T-cell (primary cell): ENCODE results near the gene PEX11B. TPM values are rescaled to one million over a fixed set of nuclear protein-coding genes. Genes with fewer than 3 reads are reported as not detected.

Experiments used
- ATAC-seq, 4 experiments: fragments of 200-7000 bp in 3 of 4; fragments of 150-1000 bp in 1 of 4; cut with Tn5 transposase; replicated peaks in 1 of 4; 1 replicate in 3 of 4; 2 replicates in 1 of 4; pipeline ENCODE4 v1.10.0; 2021; ENCODE audit warnings: moderate library complexity in 3 of 4, mild to moderate bottlenecking in 2 of 4, moderate number of reproducible peaks in 1 of 4
- CTCF ChIA-PET, 2 donors: fragments of 300-600 bp; sonication (Branson Sonifier 250); formaldehyde crosslinking; loops; one replicate each; lab custom pipeline; 2022; ENCODE audit warnings: antibody characterized with exemption in 2 of 2; lab: Charles Lee
- POLR2A ChIA-PET, 2 donors: fragments of 300-600 bp; sonication (Branson Sonifier 250); formaldehyde crosslinking; loops; one replicate each; lab custom pipeline; 2022; ENCODE audit warnings: antibody characterized with exemption in 2 of 2; lab: Charles Lee
- DNase-seq, 35 experiments: peaks; one replicate each; pipeline versions ENCODE4 v3.0.0 to v3.0.0-alpha.2; 2013 to 2023
- H3K27ac ChIP-seq: one replicate; pipeline ENCODE4 v1.5.1; 2013; ENCODE audit warnings: low read length
- H3K27me3 ChIP-seq, 2 experiments: replicated peaks in 1 of 2; 1 replicate in 1 of 2; 2 replicates in 1 of 2; pipeline versions ENCODE4 v1.6.1 to v1.7.0; 2013; ENCODE audit warnings: low read length in 1 of 2, mixed read lengths in 1 of 2; ENCODE audit not compliant: control insufficient read depth in 2 of 2, insufficient read depth in 2 of 2; ENCODE audit errors: extremely low read depth in 1 of 2
- H3K36me3 ChIP-seq, 2 donors: 1 replicate in 1 of 2; 2 replicates in 1 of 2; pipeline versions ENCODE4 v1.6.1 to v1.7.0; 2013; ENCODE audit warnings: low read length in 1 of 2; ENCODE audit not compliant: control insufficient read depth in 2 of 2, insufficient read depth in 1 of 2; ENCODE audit errors: extremely low read depth in 1 of 2
- H3K4me1 ChIP-seq, 2 experiments: 1 replicate in 1 of 2; 2 replicates in 1 of 2; pipeline versions ENCODE4 v1.6.1 to v1.7.0; 2013; ENCODE audit warnings: low read length in 2 of 2, mixed read lengths in 1 of 2; ENCODE audit not compliant: insufficient read depth in 2 of 2, control insufficient read depth in 1 of 2; ENCODE audit errors: extremely low read depth in 1 of 2
- H3K4me3 ChIP-seq, 2 donors: 1 replicate in 1 of 2; 2 replicates in 1 of 2; pipeline versions ENCODE4 v1.5.1 to v1.7.0; 2013; ENCODE audit warnings: mild to moderate bottlenecking in 2 of 2, low read length in 1 of 2, moderate library complexity in 1 of 2; ENCODE audit not compliant: control insufficient read depth in 1 of 2; ENCODE audit errors: extremely low read depth in 1 of 2
- H3K9me3 ChIP-seq: 2 replicates; pipeline ENCODE4 v1.7.0; 2013
- H3K27ac Mint-ChIP-seq, 2 donors: one replicate each; pipeline ENCODE4 v1.8.0; 2020 to 2021; ENCODE audit warnings: mild to moderate bottlenecking in 2 of 2, mixed read lengths in 2 of 2
- H3K27me3 Mint-ChIP-seq, 2 donors: one replicate each; pipeline ENCODE4 v1.8.0; 2021 to 2022; ENCODE audit warnings: mixed read lengths in 2 of 2
- H3K36me3 Mint-ChIP-seq: one replicate; pipeline ENCODE4 v1.8.0; 2021; ENCODE audit warnings: mixed read lengths
- H3K4me1 Mint-ChIP-seq, 3 donors: one replicate each; pipeline ENCODE4 v1.8.0; 2020 to 2022; ENCODE audit warnings: mixed read lengths in 3 of 3, mild to moderate bottlenecking in 1 of 3
- H3K4me3 Mint-ChIP-seq, 3 donors: one replicate each; pipeline ENCODE4 v1.8.0; 2020 to 2022; ENCODE audit warnings: mild to moderate bottlenecking in 3 of 3, mixed read lengths in 3 of 3, moderate library complexity in 3 of 3
- H3K9me3 Mint-ChIP-seq, 3 donors: one replicate each; pipeline ENCODE4 v1.8.0; 2020 to 2022; ENCODE audit warnings: mixed read lengths in 3 of 3
- WGBS: methylation state at CpG from one replicate; pipeline ENCODE4 v1.1.5; 2013; ENCODE audit warnings: missing lambda C conversion rate; ENCODE audit not compliant: insufficient coverage; 5-methylcytosine and 5-hydroxymethylcytosine counted together
- total RNA-seq, 35 experiments: library from RNA in 6 of 35; stranded (reverse) in 6 of 35; fragments of 120-200 nt in 1 of 35; gene quantifications; one replicate each; pipeline versions ENCODE4 v1.2.1 to v1.2.4 and lab custom pipeline; 2013 to 2026

The PEX11B gene
- total RNA-seq, 5 donors from 2014 or later (not counting 1 experiment from before 2014, with no cell fraction given) = 18.8 to 36.3 (median 34.4) TPM

DNA sequence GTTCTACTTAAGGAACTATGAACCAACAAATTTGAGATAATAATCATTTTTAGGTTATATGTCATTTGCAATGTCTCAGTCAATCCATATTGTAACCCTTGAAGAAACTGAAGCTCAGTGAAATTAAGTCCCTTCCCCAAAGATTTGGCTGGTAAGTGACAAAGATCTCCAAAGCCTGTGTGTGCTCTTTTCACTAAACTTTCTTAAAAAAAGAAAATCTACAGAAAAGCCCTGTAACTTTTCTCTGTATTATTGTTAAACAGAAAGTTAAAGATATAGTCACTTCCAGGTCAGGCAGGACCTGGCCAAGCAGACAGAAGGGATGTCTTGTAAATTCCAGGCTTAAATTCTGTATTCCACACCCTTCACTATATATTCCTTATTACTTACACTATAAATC, 37.8 kb upstream of the PEX11B start:
- DNase-seq (no peak), ATAC-seq (no peak)
- Mint-ChIP-seq H3K4me1 (peaks cover 70 to 81% (median 71%) of the 10 kb centered on the region in 3 donors), H3K9me3 (no peaks in the 10 kb centered on the region), H3K27ac (peak overlapping the region; percentile 89 to 93), H3K36me3 (peaks cover 14% of the 10 kb centered on the region), H3K4me3 (peak overlapping the region; percentile 89 to 92 (median 90)), H3K27me3 (no peaks in the 10 kb centered on the region)
- Histone ChIP-seq H3K4me1 (peaks cover 40 to 47% of the 10 kb centered on the region in 2 experiments), H3K4me3 (peak overlapping the region; percentile 80 to 84), H3K27me3 (no peaks in the 10 kb centered on the region), H3K36me3 (peaks cover 0 to 14% of the 10 kb centered on the region in 2 donors), H3K27ac (peak overlapping the region; percentile 84), H3K9me3 (no peaks in the 10 kb centered on the region)
- POLR2A ChIA-PET = interaction anchor here in 1 of 2 donors (0.6 to 2.4 kb wide), 2 partner anchors 8 to 23 kb away, joined by 3 to 11 read pairs; partner anchors contain the start of gene POLR3GL
- CTCF ChIA-PET = interaction anchor here (0.6 to 3.4 kb wide), 4 partner anchors 21 to 44 kb away, joined by 4 to 34 read pairs (median 12); partner anchors contain the start of gene RBM8A (in 1 of the 2)

DNA sequence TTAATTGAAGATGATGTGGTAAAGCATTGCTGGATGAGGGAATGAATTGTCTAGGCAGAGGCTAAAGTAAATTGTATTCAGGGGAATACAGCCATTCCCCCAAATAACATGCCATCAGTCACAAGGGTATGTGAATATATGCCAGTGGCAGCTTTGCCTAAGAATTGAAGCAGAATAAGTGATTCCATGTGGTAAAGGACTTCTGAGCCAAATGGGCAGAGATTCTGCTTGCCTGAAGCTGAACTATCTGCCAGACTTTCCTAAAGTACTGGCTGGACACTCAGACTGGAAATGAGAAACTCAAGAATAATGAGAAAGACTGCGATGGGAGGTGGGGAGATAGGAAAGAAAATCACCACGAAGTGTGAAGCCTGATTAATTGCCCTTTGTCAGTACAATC, 36.9 kb upstream of the PEX11B start:
- DNase-seq = no peak
- Mint-ChIP-seq H3K27ac (peak overlapping the region; percentile 20 to 56), H3K4me1 (peaks cover 78 to 83% (median 78%) of the 10 kb centered on the region in 3 donors), H3K4me3 (peak overlapping the region; percentile 22 to 90 (median 89)), H3K36me3 (peaks cover 16% of the 10 kb centered on the region), H3K9me3 (no peaks in the 10 kb centered on the region), H3K27me3 (no peaks in the 10 kb centered on the region)
- WGBS = no CpG with 5 or more reads among the region's 2 CpGs
- ChIA-PET POLR2A (no interaction called here), CTCF (interaction anchor here in 1 of 2 donors (1.0 to 1.5 kb wide), 2 partner anchors 9 to 21 kb away, joined by 4 to 5 read pairs; partner anchors contain the start of genes ANKRD34A and POLR3GL)
- no peak overlapping the region for H3K27ac ChIP-seq
- H3K4me3 ChIP-seq = no peak overlapping the region
- no peak for ATAC-seq
- H3K36me3 ChIP-seq = peaks cover 0 to 19% of the 10 kb centered on the region in 2 donors
- H3K9me3 ChIP-seq = no peaks in the 10 kb centered on the region
- H3K4me1 ChIP-seq = peaks cover 37 to 46% of the 10 kb centered on the region in 2 experiments
- H3K27me3 ChIP-seq = no peaks in the 10 kb centered on the region

DNA sequence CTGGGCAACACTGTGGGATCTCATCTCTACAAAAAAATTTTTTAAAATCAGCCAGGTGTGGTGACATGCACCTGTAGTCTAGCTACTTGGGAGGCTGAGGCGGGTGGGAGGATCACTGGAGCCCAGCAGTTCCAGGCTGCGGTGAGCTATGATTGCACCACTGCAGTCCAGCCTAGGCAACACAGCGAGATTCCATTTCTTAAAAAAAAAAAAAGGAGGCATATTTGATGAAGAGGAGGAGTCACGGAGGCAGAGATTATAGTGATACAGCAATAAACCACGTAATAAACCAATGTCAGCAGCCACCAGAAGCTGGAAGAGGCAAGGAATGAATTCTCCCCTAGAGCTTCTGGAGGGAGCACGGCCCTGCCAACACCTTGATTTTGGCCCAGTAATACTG, 35.3 kb upstream of the PEX11B start:
- Histone ChIP-seq H3K27me3 (no peaks in the 10 kb centered on the region), H3K27ac (no peak overlapping the region), H3K4me3 (no peak overlapping the region), H3K4me1 (peaks cover 30 to 42% of the 10 kb centered on the region in 2 experiments), H3K9me3 (no peaks in the 10 kb centered on the region), H3K36me3 (peaks cover 3 to 26% of the 10 kb centered on the region in 2 donors)
- ChIA-PET CTCF (interaction anchor here in 1 of 2 donors (0.5 kb wide), 1 partner anchor 41 kb away, joined by 3 read pairs; no protein-coding TSS in a partner anchor), POLR2A (interaction anchor here in 1 of 2 donors (0.8 kb wide), 1 partner anchor 32 kb away, joined by 3 read pairs; no protein-coding TSS in a partner anchor)
- no peaks in the 10 kb centered on the region for H3K9me3 Mint-ChIP-seq
- H3K4me1 Mint-ChIP-seq = peaks cover 77 to 87% (median 79%) of the 10 kb centered on the region in 3 donors
- H3K27ac Mint-ChIP-seq = peak overlapping the region in 1 of 2 donors; percentile 60
- DNase-seq (no peak), ATAC-seq (no peak)
- H3K27me3 Mint-ChIP-seq = no peaks in the 10 kb centered on the region
- WGBS = 100% methylated on average over 2 of the region's 6 CpGs
- H3K36me3 Mint-ChIP-seq = peaks cover 24% of the 10 kb centered on the region
- H3K4me3 Mint-ChIP-seq = peak overlapping the region in 1 of 3 donors; percentile 25

DNA sequence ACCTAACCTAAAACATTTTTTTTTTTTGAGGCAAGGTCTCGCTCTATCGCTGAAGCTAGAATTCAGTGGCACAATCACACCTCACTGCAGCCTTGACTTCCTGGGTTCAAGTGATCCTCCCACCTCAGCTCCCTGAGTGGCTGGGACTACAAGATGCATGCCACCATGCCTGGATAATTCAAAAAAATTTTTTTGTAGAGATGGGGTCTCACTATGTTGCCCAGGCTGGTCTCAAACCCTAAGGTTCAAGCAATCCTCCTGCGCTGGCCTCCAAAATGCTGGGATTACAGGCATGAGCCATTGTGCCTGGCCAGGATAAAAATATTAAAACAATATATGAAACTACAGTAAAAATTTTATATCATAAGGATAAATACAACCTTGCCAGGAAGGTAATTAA, 34.4 kb upstream of the PEX11B start:
- DNase-seq = no peak
- H3K36me3 Mint-ChIP-seq = peaks cover 27% of the 10 kb centered on the region
- ChIA-PET CTCF (interaction anchor here in 1 of 2 donors (0.6 kb wide), 1 partner anchor 54 kb away, joined by 3 read pairs; no protein-coding TSS in a partner anchor), POLR2A (no interaction called here)
- H3K4me3 Mint-ChIP-seq = no peak overlapping the region
- H3K27me3 ChIP-seq = no peaks in the 10 kb centered on the region
- peaks cover 3 to 30% of the 10 kb centered on the region in 2 donors for H3K36me3 ChIP-seq
- no peaks in the 10 kb centered on the region for H3K9me3 ChIP-seq
- H3K4me1 ChIP-seq = peaks cover 22 to 39% of the 10 kb centered on the region in 2 experiments
- H3K27ac ChIP-seq = no peak overlapping the region
- H3K27ac Mint-ChIP-seq = no peak overlapping the region
- ATAC-seq = no peak
- no peak overlapping the region for H3K4me3 ChIP-seq
- no peaks in the 10 kb centered on the region for H3K9me3 Mint-ChIP-seq
- no peaks in the 10 kb centered on the region for H3K27me3 Mint-ChIP-seq
- WGBS = no CpG with 5 or more reads among the region's 3 CpGs
- H3K4me1 Mint-ChIP-seq = peaks cover 74 to 85% (median 76%) of the 10 kb centered on the region in 3 donors

DNA sequence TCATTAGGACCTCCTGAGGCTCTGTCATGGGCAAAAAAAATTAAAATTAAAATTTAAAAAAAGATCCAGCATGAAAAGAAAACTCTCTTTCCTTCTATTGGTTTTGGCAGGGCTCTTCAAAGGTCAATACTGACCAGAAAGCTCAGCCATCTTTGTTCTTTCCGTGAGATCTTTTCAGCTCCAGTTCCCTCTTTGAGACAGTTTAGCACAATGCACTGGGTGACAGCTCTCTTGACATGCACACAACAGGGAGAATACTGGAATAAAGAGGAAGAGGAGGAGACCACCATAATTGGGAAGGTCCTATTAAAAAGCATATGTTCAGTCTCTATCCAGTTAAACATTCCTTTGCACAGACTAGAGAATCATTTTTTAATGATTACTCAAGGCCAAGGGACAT, 33.0 kb upstream of the PEX11B start:
- peak overlapping the region in 1 of 2 donors; percentile 65 for H3K27ac Mint-ChIP-seq
- H3K9me3 Mint-ChIP-seq = no peaks in the 10 kb centered on the region
- no peaks in the 10 kb centered on the region for H3K27me3 Mint-ChIP-seq
- Histone ChIP-seq H3K4me1 (peaks cover 20 to 36% of the 10 kb centered on the region in 2 experiments), H3K4me3 (no peak overlapping the region), H3K27ac (no peak overlapping the region), H3K36me3 (peaks cover 3 to 40% of the 10 kb centered on the region in 2 donors), H3K9me3 (no peaks in the 10 kb centered on the region), H3K27me3 (no peaks in the 10 kb centered on the region)
- no peak overlapping the region for H3K4me3 Mint-ChIP-seq
- POLR2A ChIA-PET = interaction anchor here in 1 of 2 donors (0.6 kb wide), 1 partner anchor 29 kb away, joined by 3 read pairs; no protein-coding TSS in a partner anchor
- WGBS = 83% methylated on average over 1 of the region's 1 CpG
- peaks cover 74 to 82% (median 78%) of the 10 kb centered on the region in 3 donors for H3K4me1 Mint-ChIP-seq
- DNase-seq (no peak), ATAC-seq (no peak)
- H3K36me3 Mint-ChIP-seq = peaks cover 33% of the 10 kb centered on the region
- CTCF ChIA-PET = no interaction called here

DNA sequence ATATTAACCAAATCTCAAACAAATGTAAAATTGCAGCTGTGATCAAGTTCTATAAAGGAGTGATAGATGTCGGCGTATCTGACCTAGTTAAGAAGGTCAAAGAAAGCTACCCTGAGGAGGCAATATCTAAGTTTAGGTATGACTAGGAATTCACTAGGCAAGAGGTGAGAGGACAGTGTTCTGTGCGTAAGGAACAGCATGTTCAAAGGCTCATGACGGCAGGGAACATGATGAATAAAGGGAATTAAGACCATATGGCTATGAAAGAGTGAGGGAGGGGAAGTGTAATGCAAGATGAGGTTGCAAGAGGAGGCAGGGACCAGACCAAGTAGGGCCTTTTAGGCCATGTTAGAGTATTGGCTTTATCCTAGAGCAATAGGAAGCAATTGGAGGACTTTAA, 30.7 kb upstream of the PEX11B start:
- H3K9me3 Mint-ChIP-seq = no peaks in the 10 kb centered on the region
- POLR2A ChIA-PET = interaction anchor here in 1 of 2 donors (0.6 kb wide), 1 partner anchor 58 kb away, joined by 3 read pairs; no protein-coding TSS in a partner anchor
- H3K4me3 Mint-ChIP-seq = no peak overlapping the region
- Histone ChIP-seq H3K36me3 (peaks cover 3 to 45% of the 10 kb centered on the region in 2 donors), H3K27ac (no peak overlapping the region), H3K9me3 (no peaks in the 10 kb centered on the region), H3K4me3 (no peak overlapping the region), H3K4me1 (peaks cover 0 to 26% of the 10 kb centered on the region in 2 experiments), H3K27me3 (no peaks in the 10 kb centered on the region)
- CTCF ChIA-PET = interaction anchor here in 1 of 2 donors (0.6 kb wide), 2 partner anchors 9 to 39 kb away, joined by 3 read pairs; no protein-coding TSS in a partner anchor
- H3K4me1 Mint-ChIP-seq = peaks cover 54 to 59% (median 58%) of the 10 kb centered on the region in 3 donors
- peaks cover 29% of the 10 kb centered on the region for H3K36me3 Mint-ChIP-seq
- DNase-seq = no peak
- peak overlapping the region; percentile 23 to 30 for H3K27ac Mint-ChIP-seq
- 94% methylated on average over 4 of the region's 4 CpGs for WGBS
- H3K27me3 Mint-ChIP-seq = no peaks in the 10 kb centered on the region
- ATAC-seq = no peak
